Measurements from ENCODE around the gene POLK.
A peak's percentile ranks its signal among the peaks of the same experiment; 100 is the strongest.
"Not testable (repeated sequence)": the region's sequence is repeated elsewhere in the genome, so short reads cannot be mapped to it uniquely, and the experiment has no call there.

Gene POLK

DNA sequence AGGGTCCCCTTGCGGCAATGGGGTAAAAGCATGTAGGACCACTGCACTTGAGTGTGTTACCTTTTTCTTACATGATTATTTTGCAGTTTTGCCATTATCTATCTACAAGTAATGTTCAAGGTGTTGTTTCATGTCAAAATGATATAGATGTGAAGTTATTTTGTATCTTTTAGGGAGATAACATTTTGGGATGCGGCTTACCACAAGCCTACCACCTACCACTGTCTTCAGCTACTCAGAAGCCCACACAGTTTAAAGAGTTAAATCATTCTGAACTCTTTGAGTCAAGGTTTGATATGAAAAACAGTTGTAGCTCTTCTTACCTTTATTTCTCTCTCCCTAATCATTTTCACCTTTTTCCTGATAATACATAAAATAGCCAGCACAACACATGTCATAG, 20.1 kb upstream of the POLK start:
- DNase-seq = no peak
- TF ChIP-seq GATA1 (IDR thresholded peaks at IDR 0.05; ENCODE audit: low read depth, low read length) = no peak
- no peak for TF ChIP-seq POLR2A (IDR thresholded peaks at IDR 0.05; ENCODE audit: low read length)

GRCh38 chr5:75496026-75496425, 15.7 kb upstream of the POLK start:
- no peak for TF ChIP-seq POLR2A (IDR thresholded peaks at IDR 0.05; ENCODE audit: low read length)
- TF ChIP-seq GATA1 (IDR thresholded peaks at IDR 0.05; ENCODE audit: low read depth, low read length) = no peak
- no peak for DNase-seq

DNA sequence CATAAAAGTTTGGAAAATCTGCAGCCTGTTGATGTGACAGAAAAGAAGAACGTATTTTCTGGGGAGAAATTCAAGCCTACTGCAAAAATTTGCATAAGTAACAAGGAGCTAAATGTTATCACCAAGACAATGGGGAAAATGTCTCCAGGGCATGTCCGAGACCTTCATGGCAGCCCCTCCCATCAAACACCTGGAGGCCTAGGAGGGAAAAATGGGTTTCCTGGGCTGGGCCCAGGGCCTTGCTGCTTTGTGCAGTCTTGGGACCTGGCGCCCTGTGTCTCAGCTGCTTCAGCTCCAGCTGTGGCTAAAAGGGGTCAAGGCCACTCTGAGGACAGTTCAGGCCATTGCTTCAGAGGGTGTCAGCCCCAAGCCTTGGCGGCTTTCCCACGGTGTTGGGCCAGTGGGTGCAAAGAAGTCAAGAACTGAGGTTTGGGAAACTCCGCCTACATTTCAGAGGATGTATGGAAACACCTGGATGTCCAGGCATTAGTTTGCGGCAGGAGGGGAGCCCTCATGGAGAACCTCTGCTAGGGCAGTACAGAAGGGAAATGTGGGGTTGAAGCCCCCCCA, 13.4 kb upstream of the POLK start:
- TF ChIP-seq GATA1 (IDR thresholded peaks at IDR 0.05; ENCODE audit: low read depth, low read length) (no peak), POLR2A (IDR thresholded peaks at IDR 0.05; ENCODE audit: low read length) (no peak)
- DNase-seq = no peak

DNA sequence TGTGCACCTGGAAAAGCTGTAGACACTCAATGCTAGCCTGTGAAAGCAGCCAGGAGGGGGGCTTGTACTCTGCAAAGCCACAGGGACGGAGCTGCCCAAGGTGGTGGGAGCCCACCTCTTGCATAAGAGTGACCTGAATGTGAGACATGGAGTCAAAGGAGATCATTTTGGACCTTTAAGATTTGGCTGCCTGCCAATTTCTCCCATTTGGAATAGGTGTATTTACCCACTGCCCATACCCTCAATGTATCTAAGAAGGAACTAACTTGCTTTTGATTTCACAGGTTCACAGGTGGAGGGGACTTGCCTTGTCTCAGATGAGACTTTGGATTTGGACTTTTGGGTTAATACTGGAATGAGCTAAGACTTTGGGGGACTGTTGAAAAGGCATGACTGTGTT, 12.8 kb upstream of the POLK start:
- peak in 1 of 2 experiments; percentile 10 for DNase-seq

GRCh38 chr5:75505112-75505511, 6.6 kb upstream of the POLK start:
- not testable (repeated sequence) for DNase-seq

DNA sequence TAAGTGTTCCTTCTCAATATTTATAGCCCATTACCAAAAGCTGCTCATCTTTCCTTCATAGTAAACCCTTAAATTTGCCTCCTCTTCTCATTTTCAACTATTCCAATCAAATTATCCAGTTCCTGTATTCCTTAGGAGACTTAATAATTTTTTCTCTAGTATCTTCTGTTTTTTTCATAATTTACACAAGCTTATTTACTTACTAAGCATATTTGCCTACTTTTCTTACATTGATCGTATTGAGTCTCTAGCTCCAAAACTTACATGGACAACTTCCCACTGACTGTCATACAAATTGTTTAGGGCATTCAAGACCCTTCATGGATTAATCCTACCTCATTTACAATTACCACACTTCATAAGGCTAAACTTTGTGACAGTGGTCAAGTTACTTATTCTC, 3.9 kb upstream of the POLK start:
- DNase-seq = no peak
- TF ChIP-seq GATA1 (IDR thresholded peaks at IDR 0.05; ENCODE audit: low read depth, low read length) = no peak
- no peak for TF ChIP-seq POLR2A (IDR thresholded peaks at IDR 0.05; ENCODE audit: low read length)

GRCh38 chr5:75509546-75509945, 2.1 kb upstream of the POLK start:
- TF ChIP-seq POLR2A (IDR thresholded peaks at IDR 0.05; ENCODE audit: low read length) = no peak
- no peak for TF ChIP-seq GATA1 (IDR thresholded peaks at IDR 0.05; ENCODE audit: low read depth, low read length)
- DNase-seq = no peak

- TF ChIP-seq POLR2A (IDR thresholded peaks at IDR 0.05; ENCODE audit: low read length) (no peak), GATA1 (IDR thresholded peaks at IDR 0.05; ENCODE audit: low read depth, low read length) (no peak)
- DNase-seq = peak; percentile 46 to 60
These were observed 1.7 kb upstream of the POLK start for GRCh38 chr5:75509956-75510355.

DNA sequence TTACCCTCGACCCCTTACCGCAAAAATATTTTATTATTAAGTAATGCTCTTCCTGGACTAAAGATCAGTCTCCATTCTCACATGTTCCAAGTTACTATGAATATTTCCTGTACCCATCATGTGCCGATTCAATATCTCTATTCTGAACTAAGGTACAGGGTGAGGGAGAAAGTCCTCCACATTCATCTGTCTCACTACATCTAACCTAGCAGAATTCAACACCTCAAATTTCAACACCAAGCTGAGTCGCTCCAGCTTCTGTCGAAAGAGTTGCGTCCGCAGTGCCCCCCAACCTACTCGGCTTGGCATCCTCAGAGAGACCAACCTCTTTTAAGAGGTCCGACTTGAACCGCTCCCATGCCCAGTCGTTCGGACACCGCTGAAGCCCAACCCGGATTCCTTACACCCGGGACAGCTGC, 1.3 kb upstream of the POLK start:
- TF ChIP-seq POLR2A (IDR thresholded peaks at IDR 0.05; ENCODE audit: low read length) (no peak), GATA1 (IDR thresholded peaks at IDR 0.05; ENCODE audit: low read depth, low read length) (no peak)
- DNase-seq = no peak

- DNase-seq = peak; percentile 52 to 64
- no peak for TF ChIP-seq GATA1 (IDR thresholded peaks at IDR 0.05; ENCODE audit: low read depth, low read length)
- no peak for TF ChIP-seq POLR2A (IDR thresholded peaks at IDR 0.05; ENCODE audit: low read length)
These were observed 756 bp upstream of the POLK start for GRCh38 chr5:75510836-75511434.

- TF ChIP-seq GATA1 (IDR thresholded peaks at IDR 0.05; ENCODE audit: low read depth, low read length) (no peak), POLR2A (IDR thresholded peaks at IDR 0.05; ENCODE audit: low read length) (no peak)
- peak; percentile 50 to 63 for DNase-seq
These were observed 838 bp downstream of the POLK start for GRCh38 chr5:75512383-75513074.

GRCh38 chr5:75513841-75514240, 2.1 kb downstream of the POLK start:
- TF ChIP-seq GATA1 (IDR thresholded peaks at IDR 0.05; ENCODE audit: low read depth, low read length) = no peak
- no peak for TF ChIP-seq POLR2A (IDR thresholded peaks at IDR 0.05; ENCODE audit: low read length)
- no peak for DNase-seq

GRCh38 chr5:75514323-75514722, 2.6 kb downstream of the POLK start:
- TF ChIP-seq POLR2A (IDR thresholded peaks at IDR 0.05; ENCODE audit: low read length) = no peak
- TF ChIP-seq GATA1 (IDR thresholded peaks at IDR 0.05; ENCODE audit: low read depth, low read length) = no peak

GRCh38 chr5:75519761-75520160, 8.1 kb downstream of the POLK start:
- DNase-seq = no peak

More at GRCh38 chr5:75514323-75514722, 2.6 kb downstream of the POLK start:
- no peak for DNase-seq

GRCh38 chr5:75521195-75521594, 9.5 kb downstream of the POLK start:
- TF ChIP-seq POLR2A (IDR thresholded peaks at IDR 0.05; ENCODE audit: low read length) (no peak), GATA1 (IDR thresholded peaks at IDR 0.05; ENCODE audit: low read depth, low read length) (no peak)

More at GRCh38 chr5:75519761-75520160, 8.1 kb downstream of the POLK start:
- no peak for TF ChIP-seq POLR2A (IDR thresholded peaks at IDR 0.05; ENCODE audit: low read length)
- TF ChIP-seq GATA1 (IDR thresholded peaks at IDR 0.05; ENCODE audit: low read depth, low read length) = no peak

More at GRCh38 chr5:75521195-75521594, 9.5 kb downstream of the POLK start:
- DNase-seq = no peak
